AG04449 (cell line): ENCODE measurements around the gene NEUROG1.
"Not testable (repeated sequence)": the region's sequence is repeated elsewhere in the genome, so short reads cannot be mapped to it uniquely, and the experiment has no call there.

ENCODE experiments used
- CTCF ChIA-PET: fragments of 350-600 bp; formaldehyde crosslinking; extraction: SDS; loops from one replicate; lab custom pipeline; 2021; ENCODE audit warnings: antibody characterized with exemption; lab: Yijun Ruan, JAX
- POLR2A ChIA-PET: fragments of 400-600, 350-600 bp; formaldehyde crosslinking; extraction: SDS; loops from one replicate; lab custom pipeline; 2020; ENCODE audit warnings: antibody characterized with exemption, inconsistent platforms; lab: Yijun Ruan, JAX
- DNase-seq: peaks from one replicate; pipeline ENCODE4 v3.0.0-alpha.2; 2010; ENCODE audit warnings: low read depth, low spot score
- H3K4me3 ChIP-seq: 2 replicates; pipeline ENCODE4 v1.5.1; 2011; ENCODE audit warnings: low read depth, mild to moderate bottlenecking, control low read depth, low read length
- TF ChIP-seq, protein P1 (sequence below): IDR thresholded peaks from one replicate; pipeline ENCODE4 v1.5.1; 2011; ENCODE audit warnings: mild to moderate bottlenecking, moderate library complexity, low read length, control low read depth, inconsistent platforms; ENCODE audit not compliant: insufficient read depth; ENCODE audit errors: missing control alignments

The NEUROG1 gene

DNA sequence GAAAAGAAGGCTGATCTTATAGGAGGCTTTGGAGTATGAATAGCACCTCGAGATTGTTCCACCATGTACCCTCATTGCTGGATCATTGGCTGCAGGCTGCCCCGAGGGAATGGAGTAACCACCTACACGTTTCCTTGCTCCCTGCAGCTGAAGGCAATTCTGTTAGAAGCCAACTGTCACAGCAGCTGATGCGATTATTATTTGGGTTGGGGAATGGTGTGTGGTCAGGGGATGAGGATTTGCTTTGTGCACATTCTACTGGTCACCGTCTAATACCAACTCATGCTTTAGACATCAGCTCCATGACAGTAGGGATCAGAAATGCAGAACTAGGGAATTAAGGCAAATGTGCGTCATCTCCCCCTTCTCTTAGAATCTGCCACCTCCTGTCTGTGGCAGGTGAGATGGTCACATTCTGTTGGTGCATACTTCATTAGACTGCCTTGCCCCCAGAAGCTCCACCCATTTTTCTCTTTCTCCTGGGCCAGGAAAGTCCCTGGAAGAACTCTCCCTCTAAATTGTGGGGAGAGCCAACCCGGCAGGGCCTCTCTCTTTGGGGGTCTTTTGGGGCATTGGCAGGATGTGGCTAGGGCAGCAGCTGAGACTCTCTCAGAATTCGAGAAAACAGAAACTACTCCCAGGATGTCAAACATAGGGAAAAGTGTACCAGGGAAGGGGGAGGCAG lies 32.8 kb downstream of the NEUROG1 start:
- POLR2A ChIA-PET: no interaction called here
- no peak for DNase-seq
- no peak overlapping the region for H3K4me3 ChIP-seq
- CTCF ChIA-PET: interaction anchor here (0.7 kb wide), 1 partner anchor 40 kb away, joined by 3 read pairs; no protein-coding TSS in a partner anchor
- TF ChIP-seq, protein P1, sequence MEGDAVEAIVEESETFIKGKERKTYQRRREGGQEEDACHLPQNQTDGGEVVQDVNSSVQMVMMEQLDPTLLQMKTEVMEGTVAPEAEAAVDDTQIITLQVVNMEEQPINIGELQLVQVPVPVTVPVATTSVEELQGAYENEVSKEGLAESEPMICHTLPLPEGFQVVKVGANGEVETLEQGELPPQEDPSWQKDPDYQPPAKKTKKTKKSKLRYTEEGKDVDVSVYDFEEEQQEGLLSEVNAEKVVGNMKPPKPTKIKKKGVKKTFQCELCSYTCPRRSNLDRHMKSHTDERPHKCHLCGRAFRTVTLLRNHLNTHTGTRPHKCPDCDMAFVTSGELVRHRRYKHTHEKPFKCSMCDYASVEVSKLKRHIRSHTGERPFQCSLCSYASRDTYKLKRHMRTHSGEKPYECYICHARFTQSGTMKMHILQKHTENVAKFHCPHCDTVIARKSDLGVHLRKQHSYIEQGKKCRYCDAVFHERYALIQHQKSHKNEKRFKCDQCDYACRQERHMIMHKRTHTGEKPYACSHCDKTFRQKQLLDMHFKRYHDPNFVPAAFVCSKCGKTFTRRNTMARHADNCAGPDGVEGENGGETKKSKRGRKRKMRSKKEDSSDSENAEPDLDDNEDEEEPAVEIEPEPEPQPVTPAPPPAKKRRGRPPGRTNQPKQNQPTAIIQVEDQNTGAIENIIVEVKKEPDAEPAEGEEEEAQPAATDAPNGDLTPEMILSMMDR: no peak

DNA sequence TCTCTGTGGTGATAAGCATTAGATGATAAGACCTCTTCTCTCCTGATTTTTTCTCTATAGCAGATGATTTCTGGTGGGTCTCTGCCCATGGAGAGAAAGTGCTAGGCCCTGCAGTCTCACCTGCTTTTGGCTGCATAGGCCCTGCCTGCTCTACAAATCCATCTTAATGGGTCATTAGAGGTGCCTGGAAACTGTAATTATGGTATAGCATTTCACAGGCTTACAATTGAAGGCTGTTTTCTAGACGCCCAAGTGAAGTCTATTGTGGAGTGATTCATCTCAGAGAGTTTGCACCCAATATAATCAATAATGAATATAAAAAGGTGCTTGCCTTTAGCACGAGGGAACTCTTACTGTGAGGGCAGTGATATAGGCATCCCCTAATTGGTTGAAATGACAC lies 33.8 kb downstream of the NEUROG1 start:
- DNase-seq: no peak
- ChIA-PET POLR2A (no interaction called here), CTCF (no interaction called here)

DNA sequence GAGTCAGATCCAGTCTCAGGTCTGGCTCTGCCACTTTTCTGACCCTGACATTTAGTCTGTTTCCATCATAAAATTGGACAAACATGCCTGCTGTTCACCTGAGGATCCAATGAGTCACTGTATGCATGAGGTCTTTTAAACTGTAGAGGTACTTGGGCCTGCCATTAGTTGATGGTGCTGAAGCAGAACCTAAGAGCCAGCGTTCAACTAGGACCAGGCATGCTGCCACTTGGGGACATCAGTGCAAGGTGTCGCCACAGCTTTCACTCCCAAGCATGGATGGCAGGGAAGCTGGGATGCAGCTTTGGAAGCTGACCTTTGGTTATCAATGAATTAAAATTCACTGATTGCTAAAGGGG lies 37.1 kb downstream of the NEUROG1 start:
- CTCF ChIA-PET: interaction anchor here (0.6 to 1.3 kb wide), 3 partner anchors 36 to 54 kb away, joined by 3 to 5 read pairs (median 3); no protein-coding TSS in a partner anchor
- no peak for DNase-seq
- no peak overlapping the region for H3K4me3 ChIP-seq
- TF ChIP-seq, protein P1: no peak
- POLR2A ChIA-PET: no interaction called here

More for the DNA sequence above, 33.8 kb downstream of the NEUROG1 start:
- H3K4me3 ChIP-seq: no peak overlapping the region
- TF ChIP-seq, protein P1: no peak

DNA sequence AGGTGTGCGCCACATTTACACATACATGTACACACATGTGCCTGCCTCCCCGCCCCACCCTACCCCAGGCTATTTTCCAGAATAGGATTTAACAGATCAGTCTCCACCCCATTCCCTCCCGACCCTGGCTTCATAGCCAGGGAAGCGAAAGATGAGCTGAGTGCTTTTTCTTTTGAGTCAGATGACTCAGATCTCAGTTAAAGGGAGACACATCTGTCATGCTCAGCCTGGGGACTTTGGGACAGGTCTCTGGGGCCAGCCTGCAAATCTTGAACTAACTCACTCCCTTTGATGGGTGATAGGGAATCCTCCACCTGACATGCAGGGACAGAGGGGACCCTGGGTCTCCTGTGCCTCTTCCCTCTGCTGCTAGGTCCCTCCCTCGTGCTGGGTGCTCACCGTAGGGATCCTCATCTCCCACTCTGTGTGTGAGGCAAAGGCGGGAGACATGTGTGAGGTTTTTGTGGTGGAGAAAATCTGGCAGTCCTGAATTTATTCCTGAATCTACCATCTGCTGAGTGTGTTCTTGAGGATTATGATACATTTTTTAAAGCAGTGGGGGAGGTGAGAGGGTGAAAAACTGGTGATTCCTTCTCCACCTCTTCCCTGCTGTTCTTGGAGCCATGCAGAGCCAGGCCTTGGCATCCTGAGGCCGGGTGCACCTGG lies 37.7 kb downstream of the NEUROG1 start:
- no peak for DNase-seq
- POLR2A ChIA-PET: no interaction called here
- CTCF ChIA-PET: interaction anchor here (1.0 kb wide), 1 partner anchor 42 kb away, joined by 3 read pairs; no protein-coding TSS in a partner anchor
- no peak overlapping the region for H3K4me3 ChIP-seq
- TF ChIP-seq, protein P1: no peak

DNA sequence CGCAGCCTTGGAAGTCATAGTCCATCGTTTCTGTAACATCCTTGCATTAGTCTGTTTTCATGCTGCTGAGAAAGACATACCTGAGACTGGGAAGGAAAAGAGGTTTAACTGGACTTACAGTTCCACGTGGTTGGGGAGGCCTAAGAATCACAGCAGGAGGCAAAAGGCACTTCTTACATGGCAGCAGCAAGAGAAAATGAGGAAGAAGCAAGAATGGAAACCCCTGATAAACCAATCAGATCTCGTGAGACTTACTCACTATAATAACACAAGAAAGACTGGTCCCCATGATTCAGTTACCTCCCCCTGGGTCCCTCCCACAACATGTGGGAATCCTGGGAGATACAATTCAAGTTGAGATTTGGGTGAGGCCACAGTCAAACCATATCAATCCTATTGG lies 40.2 kb downstream of the NEUROG1 start:
- H3K4me3 ChIP-seq, DNase-seq, POLR2A ChIA-PET: not testable (repeated sequence)
- CTCF ChIA-PET: interaction anchor here (1.1 to 10.7 kb wide), 4 partner anchors 30 to 65 kb away, joined by 3 to 85 read pairs (median 22); no protein-coding TSS in a partner anchor

DNA sequence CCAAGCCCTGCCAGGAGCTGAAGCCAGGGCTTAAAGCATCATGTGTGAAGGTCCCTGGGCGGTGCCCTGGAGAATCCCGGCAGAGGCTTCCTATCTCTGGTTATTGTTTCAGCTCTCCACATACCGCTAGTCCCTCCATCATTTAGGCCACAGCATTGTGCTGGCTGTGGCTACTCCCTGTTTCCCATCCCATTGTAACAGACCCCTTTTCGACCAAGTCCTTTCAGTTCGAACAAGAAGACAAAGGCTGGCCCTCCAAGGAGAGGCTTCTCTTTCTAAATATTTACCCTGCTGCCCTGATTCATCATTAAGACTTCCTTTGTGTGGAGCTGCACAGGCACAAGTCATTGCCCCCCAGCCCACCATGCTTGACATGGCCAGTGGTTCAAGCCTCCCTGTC lies 41.6 kb downstream of the NEUROG1 start:
- no peak for DNase-seq
- H3K4me3 ChIP-seq: no peak overlapping the region
- TF ChIP-seq, protein P1: no peak
- ChIA-PET POLR2A (no interaction called here), CTCF (interaction anchor here (0.7 to 10.7 kb wide), 9 partner anchors 26 to 338 kb away, joined by 3 to 85 read pairs (median 8); no protein-coding TSS in a partner anchor)
